ENCODE measurements around the gene ATXN2L.
"Not testable (repeated sequence)": the region's sequence is repeated elsewhere in the genome, so short reads cannot be mapped to it uniquely, and the experiment has no call there.

The ATXN2L gene

DNA sequence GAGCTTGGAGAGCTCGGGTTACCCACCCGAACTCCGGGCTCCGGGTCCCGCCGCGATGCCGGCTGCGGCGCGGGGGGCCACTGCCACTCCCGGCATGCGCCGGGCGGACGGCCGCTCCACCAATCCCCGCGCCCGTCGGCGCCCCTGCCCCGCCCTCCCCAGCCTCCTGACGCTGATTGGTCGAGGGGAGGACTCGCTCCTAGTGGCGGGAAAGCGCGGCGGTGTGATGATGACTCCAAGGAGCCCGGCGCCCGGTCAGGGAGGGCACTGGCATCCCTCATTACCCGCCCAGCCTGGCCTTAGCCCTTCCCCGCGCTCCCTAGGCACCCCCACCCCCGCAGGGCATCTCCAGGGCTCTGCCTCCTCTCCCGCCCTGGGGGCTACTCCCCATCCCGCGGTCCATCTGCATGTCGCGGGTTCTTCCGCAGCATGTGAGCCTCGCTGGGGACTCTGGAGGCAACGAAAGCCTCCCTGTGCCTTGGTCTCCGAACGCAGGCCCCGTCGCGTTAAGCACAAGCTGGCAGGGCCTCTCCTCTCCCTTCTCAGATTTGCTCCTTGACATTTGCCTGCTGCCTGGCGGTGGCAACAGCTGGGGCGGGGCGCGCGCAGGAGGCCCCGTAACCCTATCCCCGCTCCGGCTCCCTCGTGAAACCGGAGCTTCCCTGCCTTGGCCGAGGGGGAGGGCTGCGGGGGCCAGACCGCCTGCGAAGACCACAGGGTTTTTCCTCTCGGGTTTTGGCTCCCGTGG, 57.2 kb downstream of the ATXN2L start:
- CTCF ChIA-PET = interaction anchor here (1.7 kb wide), 1 partner anchor 65 kb away, joined by 6 read pairs; no protein-coding TSS in a partner anchor
- H3K27ac ChIP-seq = peak overlapping the region; percentile 86
- TF ChIP-seq, protein P1, sequence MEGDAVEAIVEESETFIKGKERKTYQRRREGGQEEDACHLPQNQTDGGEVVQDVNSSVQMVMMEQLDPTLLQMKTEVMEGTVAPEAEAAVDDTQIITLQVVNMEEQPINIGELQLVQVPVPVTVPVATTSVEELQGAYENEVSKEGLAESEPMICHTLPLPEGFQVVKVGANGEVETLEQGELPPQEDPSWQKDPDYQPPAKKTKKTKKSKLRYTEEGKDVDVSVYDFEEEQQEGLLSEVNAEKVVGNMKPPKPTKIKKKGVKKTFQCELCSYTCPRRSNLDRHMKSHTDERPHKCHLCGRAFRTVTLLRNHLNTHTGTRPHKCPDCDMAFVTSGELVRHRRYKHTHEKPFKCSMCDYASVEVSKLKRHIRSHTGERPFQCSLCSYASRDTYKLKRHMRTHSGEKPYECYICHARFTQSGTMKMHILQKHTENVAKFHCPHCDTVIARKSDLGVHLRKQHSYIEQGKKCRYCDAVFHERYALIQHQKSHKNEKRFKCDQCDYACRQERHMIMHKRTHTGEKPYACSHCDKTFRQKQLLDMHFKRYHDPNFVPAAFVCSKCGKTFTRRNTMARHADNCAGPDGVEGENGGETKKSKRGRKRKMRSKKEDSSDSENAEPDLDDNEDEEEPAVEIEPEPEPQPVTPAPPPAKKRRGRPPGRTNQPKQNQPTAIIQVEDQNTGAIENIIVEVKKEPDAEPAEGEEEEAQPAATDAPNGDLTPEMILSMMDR (conservative IDR thresholded peaks at IDR 0.05; ENCODE audit: low read depth) = no peak
- POLR2A ChIA-PET (ENCODE audit: low non-redundant PET) = no interaction called here
- DNase-seq (ENCODE audit: low spot score) = peak; percentile 96

DNA sequence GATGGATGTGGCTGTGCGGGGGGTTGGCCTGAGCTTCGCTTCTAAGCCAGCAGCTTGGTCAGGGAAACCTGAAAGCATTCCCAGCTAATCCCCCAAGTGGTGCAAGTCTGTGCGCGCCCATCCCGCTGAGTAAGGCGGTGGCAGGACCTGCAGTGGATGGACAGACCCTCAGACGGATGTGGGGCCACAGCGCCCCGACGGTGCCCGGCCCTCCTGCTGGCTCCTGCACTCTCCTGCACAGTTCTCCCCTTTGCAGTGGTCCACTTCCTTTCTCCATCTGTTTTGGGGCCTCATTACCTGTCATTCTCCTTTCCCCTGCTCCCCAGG, 57.8 kb downstream of the ATXN2L start:
- TF ChIP-seq, protein P1 (conservative IDR thresholded peaks at IDR 0.05; ENCODE audit: low read depth) = no peak
- H3K27ac ChIP-seq = peak overlapping the region; percentile 86
- no peak for DNase-seq (ENCODE audit: low spot score)
- POLR2A ChIA-PET (ENCODE audit: low non-redundant PET) = no interaction called here
- CTCF ChIA-PET = interaction anchor here (1.7 kb wide), 1 partner anchor 64 kb away, joined by 6 read pairs; no protein-coding TSS in a partner anchor

DNA sequence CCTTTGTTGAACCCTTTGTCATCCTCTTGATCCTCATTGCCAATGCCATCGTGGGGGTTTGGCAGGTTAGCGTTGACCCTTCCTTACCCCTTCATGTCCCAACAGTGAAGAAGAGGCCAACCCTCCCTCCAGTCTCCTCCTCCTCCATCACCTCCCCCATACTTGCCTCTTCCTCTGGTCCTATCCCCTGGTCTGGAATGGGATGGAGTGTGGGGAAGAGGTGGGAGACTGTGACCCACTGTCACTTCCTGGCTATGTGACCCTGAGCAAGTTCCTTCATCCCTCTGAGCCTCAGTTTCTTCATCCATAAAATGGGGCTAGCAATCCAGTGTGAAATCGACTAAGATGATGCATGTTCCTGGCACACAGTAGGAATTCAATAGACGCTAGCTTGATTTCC, 58.2 kb downstream of the ATXN2L start:
- ChIA-PET CTCF (interaction anchor here (1.7 kb wide), 1 partner anchor 64 kb away, joined by 6 read pairs; no protein-coding TSS in a partner anchor), POLR2A (ENCODE audit: low non-redundant PET) (no interaction called here)
- DNase-seq (ENCODE audit: low spot score) = no peak
- TF ChIP-seq, protein P1 (conservative IDR thresholded peaks at IDR 0.05; ENCODE audit: low read depth) = no peak
- peak overlapping the region; percentile 86 for H3K27ac ChIP-seq

DNA sequence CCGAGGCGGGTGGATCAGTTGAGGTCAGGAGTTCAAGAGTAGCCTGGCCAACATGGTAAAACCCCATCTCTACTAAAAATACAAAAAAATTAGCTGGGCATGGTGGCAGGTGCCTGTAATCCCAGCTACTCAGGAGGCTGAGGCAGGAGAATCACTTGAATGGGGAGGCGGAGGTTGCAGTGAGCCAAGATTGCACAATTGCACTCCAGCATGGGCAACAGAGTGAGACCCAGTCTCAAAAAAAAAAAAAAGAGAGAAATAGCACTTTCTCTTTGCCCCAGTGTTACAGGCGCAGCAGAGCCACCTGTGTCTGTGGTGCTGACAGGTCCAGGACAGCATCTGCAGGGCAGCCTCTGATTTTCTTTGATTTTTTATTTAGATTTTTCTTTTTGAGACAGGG, 58.8 kb downstream of the ATXN2L start:
- H3K27ac ChIP-seq; CTCF ChIA-PET; POLR2A ChIA-PET (ENCODE audit: low non-redundant PET); DNase-seq (ENCODE audit: low spot score): not testable (repeated sequence)

DNA sequence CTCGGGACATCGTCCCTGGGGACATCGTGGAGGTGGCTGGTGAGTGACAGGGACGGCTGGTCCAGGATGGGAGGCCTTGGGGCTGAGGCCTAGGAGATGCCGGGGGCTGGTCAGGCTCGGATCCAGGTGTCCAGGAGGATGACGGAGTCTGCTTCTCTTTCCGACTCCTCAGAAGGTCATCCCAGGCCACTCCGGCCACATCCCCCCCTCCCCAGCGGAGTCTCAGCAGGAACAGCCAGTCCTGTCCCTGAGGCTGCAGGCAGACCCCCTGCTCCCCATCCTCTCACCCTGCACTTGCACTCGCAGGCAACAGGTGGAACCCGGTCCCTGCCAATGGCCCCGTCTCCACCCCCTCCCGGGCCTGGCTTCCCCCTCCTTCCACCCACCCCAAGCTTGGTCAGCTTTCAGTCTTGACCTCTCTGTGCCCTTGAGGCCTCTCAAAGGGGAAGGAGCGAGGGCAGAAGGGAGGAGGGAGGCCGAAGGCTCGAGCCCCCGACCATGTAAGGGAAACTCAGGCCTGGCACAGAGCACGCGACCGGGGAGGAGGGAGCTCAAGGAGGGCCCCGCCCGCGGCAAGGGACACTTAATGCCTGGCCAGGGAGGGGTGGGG, 59.9 kb downstream of the ATXN2L start:
- DNase-seq (ENCODE audit: low spot score) = no peak
- no peak overlapping the region for H3K27ac ChIP-seq
- TF ChIP-seq, protein P1 (conservative IDR thresholded peaks at IDR 0.05; ENCODE audit: low read depth) = no peak
- POLR2A ChIA-PET (ENCODE audit: low non-redundant PET) = no interaction called here
- CTCF ChIA-PET = interaction anchor here (0.9 to 1.4 kb wide), 2 partner anchors 9 to 21 kb away, joined by 3 to 4 read pairs; no protein-coding TSS in a partner anchor

DNA sequence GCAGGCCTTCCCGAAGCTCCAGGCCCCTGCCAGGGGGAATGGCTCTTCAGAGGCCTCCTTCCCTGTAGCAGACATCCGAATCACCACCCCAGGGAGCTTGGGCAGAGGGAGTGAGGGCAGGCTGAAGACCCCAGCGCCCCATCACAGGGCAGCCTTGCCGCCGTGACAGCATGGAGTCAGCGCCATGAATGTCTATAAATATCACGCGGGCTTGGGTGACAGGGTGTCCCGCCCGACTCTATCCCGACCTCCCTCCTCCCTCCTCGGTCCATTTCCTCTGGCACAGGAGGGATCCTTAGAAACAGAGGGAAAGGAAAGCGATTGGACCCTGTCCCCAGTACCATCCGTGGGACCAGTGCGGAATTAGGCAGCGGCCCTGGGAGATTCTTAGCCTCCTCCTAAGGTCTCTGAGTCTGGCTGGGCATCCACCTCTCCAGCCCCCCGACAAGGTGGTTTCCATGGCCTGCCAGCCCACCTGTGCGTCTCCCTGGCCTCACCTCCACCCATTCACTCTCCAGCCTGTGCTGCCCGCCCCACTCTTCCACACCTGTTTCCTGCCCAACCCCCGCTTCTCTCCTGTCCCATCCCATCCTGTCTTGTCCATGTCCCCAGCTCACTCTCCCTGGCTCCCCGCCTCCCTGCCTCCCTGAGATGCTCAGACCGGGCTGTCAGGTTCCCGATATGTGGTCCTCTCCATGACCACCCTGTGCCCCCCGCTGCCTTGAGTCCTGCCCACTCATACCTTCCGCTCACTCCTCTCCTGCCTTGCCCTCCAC, 60.6 kb downstream of the ATXN2L start:
- no peak overlapping the region for H3K27ac ChIP-seq
- DNase-seq (ENCODE audit: low spot score) = no peak
- POLR2A ChIA-PET (ENCODE audit: low non-redundant PET) = no interaction called here
- TF ChIP-seq, protein P1 (conservative IDR thresholded peaks at IDR 0.05; ENCODE audit: low read depth) = no peak
- CTCF ChIA-PET = interaction anchor here (0.9 to 1.4 kb wide), 2 partner anchors 10 to 20 kb away, joined by 3 to 4 read pairs; no protein-coding TSS in a partner anchor

Measured in RWPE1 (cell line).